Measurements from ENCODE around the gene AACS. TPM values are rescaled to one million over a fixed set of nuclear protein-coding genes. Genes with fewer than 3 reads are reported as not detected.

The AACS gene
- total RNA-seq, 4 donors from 2014 or later, result 17.9 to 29.7 (median 23.6) TPM

GRCh38 chr12:125091401-125091800 is 26.2 kb downstream of the AACS start:
- Histone ChIP-seq H3K36me3 (peaks cover 0 to 98% (median 0%) of the 10 kb centered on the region in 3 donors), H3K4me1 (peaks cover 0 to 6% (median 0%) of the 10 kb centered on the region in 4 donors), H3K9me3 (no peaks in the 10 kb centered on the region), H3K4me3 (no peak overlapping the region), H3K27me3 (no peaks in the 10 kb centered on the region), H3K27ac (no peak overlapping the region)
- no peak for TF ChIP-seq EP300 (IDR thresholded peaks at IDR 0.05)
- no peak for TF ChIP-seq CTCF (IDR thresholded peaks at IDR 0.05)
- no peak for TF ChIP-seq POLR2A (IDR thresholded peaks at IDR 0.05)
- WGBS, 2 donors, result 93% methylated on average over 18 of the region's 18 CpGs
- DNase-seq (ENCODE audit: low spot score in 2 of 2), result no peak

- Histone ChIP-seq H3K9me3 (no peaks in the 10 kb centered on the region), H3K36me3 (peaks cover 0 to 89% (median 0%) of the 10 kb centered on the region in 3 donors), H3K4me3 (no peak overlapping the region), H3K27ac (no peak overlapping the region), H3K4me1 (peaks cover 0 to 6% (median 0%) of the 10 kb centered on the region in 4 donors), H3K27me3 (no peaks in the 10 kb centered on the region)
- TF ChIP-seq CTCF (IDR thresholded peaks at IDR 0.05), result no peak
- no peak for TF ChIP-seq POLR2A (IDR thresholded peaks at IDR 0.05)
- no peak for TF ChIP-seq EP300 (IDR thresholded peaks at IDR 0.05)
- WGBS, 2 donors, result 80 to 90% methylated on average over 7 to 14 of the region's 17 CpGs
- DNase-seq (ENCODE audit: low spot score in 2 of 2), result no peak
Measured at GRCh38 chr12:125092108-125092871, 27.1 kb downstream of the AACS start.

GRCh38 chr12:125092872-125093680 is 27.8 kb downstream of the AACS start:
- Histone ChIP-seq H3K27me3 (no peaks in the 10 kb centered on the region), H3K27ac (no peak overlapping the region), H3K9me3 (no peaks in the 10 kb centered on the region), H3K4me3 (no peak overlapping the region), H3K36me3 (peaks cover 0 to 82% (median 0%) of the 10 kb centered on the region in 3 donors), H3K4me1 (peaks cover 0 to 6% (median 0%) of the 10 kb centered on the region in 4 donors)
- TF ChIP-seq EP300 (IDR thresholded peaks at IDR 0.05) (no peak), CTCF (IDR thresholded peaks at IDR 0.05) (no peak), POLR2A (IDR thresholded peaks at IDR 0.05) (no peak)
- 48 to 69% methylated on average over 12 to 18 of the region's 19 CpGs for WGBS, 2 donors
- DNase-seq (ENCODE audit: low spot score in 2 of 2), result no peak

GRCh38 chr12:125093681-125094330 is 28.6 kb downstream of the AACS start:
- no peaks in the 10 kb centered on the region for H3K9me3 ChIP-seq
- no peak for DNase-seq (ENCODE audit: low spot score in 2 of 2)
- peaks cover 0 to 74% (median 0%) of the 10 kb centered on the region in 3 donors for H3K36me3 ChIP-seq
- H3K27me3 ChIP-seq, result no peaks in the 10 kb centered on the region
- H3K4me3 ChIP-seq, result no peak overlapping the region
- H3K27ac ChIP-seq, result no peak overlapping the region
- H3K4me1 ChIP-seq, result peaks cover 0 to 6% (median 0%) of the 10 kb centered on the region in 4 donors
- TF ChIP-seq POLR2A (IDR thresholded peaks at IDR 0.05), result no peak
- TF ChIP-seq CTCF (IDR thresholded peaks at IDR 0.05), result no peak
- no peak for TF ChIP-seq EP300 (IDR thresholded peaks at IDR 0.05)
- WGBS, 2 donors, result 88 to 89% methylated on average over 24 of the region's 26 CpGs

Data from tibial nerve (tissue), 4 donors.